HepG2 (cell line): ENCODE measurements around the gene ZFYVE26. TPM values are rescaled to one million over a fixed set of nuclear protein-coding genes. Genes with fewer than 3 reads are reported as not detected.

Source experiments
- ATAC-seq: fragments of 200-7000 bp; cut with Tn5 transposase; 3 replicates; pipeline ENCODE4 v1.9.1; 2020; ENCODE audit warnings: mild to moderate bottlenecking, moderate library complexity
- BruUV-seq: library from RNA; stranded (reverse); fragments of 400-500 nt; replicated peaks from 2 replicates; lab custom pipeline; 2021; lab: Mats Ljungman, UMichigan
- CTCF ChIA-PET: fragments of 300-600 bp; formaldehyde crosslinking; extraction: SDS; loops from one replicate; lab custom pipeline; 2021; ENCODE audit warnings: low total read pairs, inconsistent platforms, low intra/inter-chr PET ratio; lab: Yijun Ruan, JAX
- POLR2A ChIA-PET: fragments of 350-600 bp; sonication (Branson Sonifier 250); formaldehyde crosslinking; loops from one replicate; lab custom pipeline; 2020; ENCODE audit warnings: antibody characterized with exemption, inconsistent platforms; lab: Yijun Ruan, JAX
- DNase-seq: peaks from one replicate; pipeline ENCODE4 v3.0.0-alpha.2; 2015; ENCODE audit warnings: low spot score
- FAIRE-seq: peaks from 3 replicates; lab custom pipeline; 2011; peaks lifted over from hg19 to GRCh38; lab: Jason Lieb, UNC
- H2AFZ ChIP-seq: one replicate; pipeline ENCODE4 v1.6.1; 2011; ENCODE audit warnings: low read length, inconsistent platforms
- H3K27ac ChIP-seq: fragments of 300-600 bp; 3 replicates; pipeline ENCODE4 v1.8.0; 2011; ENCODE audit warnings: mixed run types, mild to moderate bottlenecking, mixed read lengths, low read length, inconsistent platforms; ENCODE audit not compliant: insufficient read depth; ENCODE audit errors: extremely low read length
- H3K27me3 ChIP-seq, 2 experiments: fragments of 200-600 bp in 1 of 2; 2 replicates in 1 of 2; 3 replicates in 1 of 2; pipeline versions ENCODE4 v1.6.0 to v1.8.0; 2011; ENCODE audit warnings: low read length in 2 of 2, mild to moderate bottlenecking in 2 of 2, moderate library complexity in 2 of 2, inconsistent platforms in 1 of 2; ENCODE audit not compliant: insufficient read depth in 2 of 2, control insufficient read depth in 1 of 2
- H3K36me3 ChIP-seq, 2 experiments: fragments of 200-600 bp in 1 of 2; replicated peaks in 1 of 2; 2 replicates in 1 of 2; 3 replicates in 1 of 2; pipeline versions ENCODE4 v1.5.1 to v1.8.0; 2011; ENCODE audit warnings: low read length in 2 of 2, inconsistent platforms in 1 of 2; ENCODE audit not compliant: insufficient read depth in 2 of 2, control insufficient read depth in 1 of 2
- H3K4me1 ChIP-seq: 2 replicates; pipeline ENCODE4 v1.5.1; 2012; ENCODE audit warnings: low read length, inconsistent platforms; ENCODE audit not compliant: insufficient read depth
- H3K4me2 ChIP-seq: 2 replicates; pipeline ENCODE4 v1.6.0; 2011; ENCODE audit warnings: low read depth, low read length, inconsistent platforms
- H3K4me3 ChIP-seq, 3 experiments: fragments of 200-600 bp in 1 of 3; sonication (generic), shearing (Covaris generic) in 1 of 3; replicated peaks in 1 of 3; 2 replicates each; pipeline ENCODE4 v1.5.1; 2011 to 2016; ENCODE audit warnings: low read length in 3 of 3, inconsistent platforms in 2 of 3, low read depth in 2 of 3, mild to moderate bottlenecking in 2 of 3, control low read depth in 1 of 3, mixed read lengths in 1 of 3; ENCODE audit not compliant: insufficient read depth in 1 of 3
- H3K79me2 ChIP-seq: one replicate; pipeline ENCODE4 v1.6.1; 2011; ENCODE audit warnings: low read length, inconsistent platforms; ENCODE audit not compliant: insufficient read depth
- H3K9ac ChIP-seq: 2 replicates; pipeline ENCODE4 v1.6.0; 2011; ENCODE audit warnings: mild to moderate bottlenecking, low read depth, low read length, inconsistent platforms; ENCODE audit not compliant: insufficient read depth
- H3K9me3 ChIP-seq: 2 replicates; pipeline ENCODE4 v1.5.1; 2012; ENCODE audit warnings: mild to moderate bottlenecking, low read length
- H4K20me1 ChIP-seq: 2 replicates; pipeline ENCODE4 v1.6.0; 2011; ENCODE audit warnings: inconsistent platforms, mild to moderate bottlenecking, low read length, moderate library complexity; ENCODE audit not compliant: insufficient read depth
- ARNT2 ChIP-seq: sonication (generic); formaldehyde crosslinking; IDR thresholded peaks from 2 replicates; pipeline ENCODE4 v1.8.0; 2022; ENCODE audit warnings: mild to moderate bottlenecking, low read depth, missing genetic modification reagents, moderate library complexity
- FOSL1 ChIP-seq: sonication (generic); formaldehyde crosslinking; IDR thresholded peaks from 2 replicates; pipeline ENCODE4 v1.9.0; 2021; ENCODE audit warnings: missing genetic modification reagents, borderline replicate concordance
- GABPA ChIP-seq, 2 experiments: IDR thresholded peaks; 2 replicates each; pipeline ENCODE4 v1.6.1; 2011 to 2016; ENCODE audit warnings: low read depth in 2 of 2, low read length in 1 of 2, missing biosample characterization in 1 of 2, missing genetic modification characterization in 1 of 2
- KAT2B ChIP-seq: fragments of 150-350 bp; IDR thresholded peaks from 2 replicates; pipeline ENCODE4 v1.6.1; 2014; ENCODE audit warnings: low read depth, low read length, borderline replicate concordance
- NONO ChIP-seq, 2 experiments: fragments of 450-650 bp in 1 of 2; sonication (generic) in 1 of 2; formaldehyde crosslinking in 1 of 2; IDR thresholded peaks in 1 of 2; conservative IDR thresholded peaks in 1 of 2; 2 replicates each; pipeline versions ENCODE4 v1.6.1 to v1.8.0; 2017 to 2022; ENCODE audit warnings: mild to moderate bottlenecking in 1 of 2, missing genetic modification reagents in 1 of 2, moderate library complexity in 1 of 2
- SPEN ChIP-seq: sonication (generic); formaldehyde crosslinking; IDR thresholded peaks from 2 replicates; pipeline ENCODE4 v1.5.1; 2020; ENCODE audit warnings: low read depth, mild to moderate bottlenecking, missing genetic modification reagents
- ZBTB7B ChIP-seq: sonication (generic); formaldehyde crosslinking; IDR thresholded peaks from 2 replicates; pipeline ENCODE4 v1.4.0; 2020; ENCODE audit warnings: missing genetic modification reagents
- ZEB1 ChIP-seq: IDR thresholded peaks from 2 replicates; pipeline ENCODE4 v1.6.1; 2012; ENCODE audit warnings: mild to moderate bottlenecking, low read depth, inconsistent platforms; ENCODE audit not compliant: insufficient replicate concordance
- ZFAT ChIP-seq: sonication (generic); formaldehyde crosslinking; conservative IDR thresholded peaks from 2 replicates; pipeline ENCODE4 v1.8.1; 2023; ENCODE audit warnings: missing genetic modification reagents, inconsistent platforms
- ZFP36 ChIP-seq: fragments of 150-350 bp; IDR thresholded peaks from 2 replicates; pipeline ENCODE4 v1.6.1; 2018; ENCODE audit warnings: borderline replicate concordance, low read length, low read depth; ENCODE audit not compliant: partially characterized antibody
- ZSCAN25 ChIP-seq: sonication (generic); formaldehyde crosslinking; IDR thresholded peaks from 2 replicates; pipeline ENCODE4 v1.8.0; 2022; ENCODE audit warnings: mild to moderate bottlenecking, missing genetic modification reagents
- ZSCAN9 ChIP-seq: IDR thresholded peaks from 2 replicates; pipeline ENCODE4 v1.6.1; 2016; ENCODE audit warnings: borderline replicate concordance
- WGBS: methylation state at CpG from one replicate; pipeline ENCODE4 v1.1.6; 2017; ENCODE audit warnings: low lambda C conversion rate; 5-methylcytosine and 5-hydroxymethylcytosine counted together
- in situ Hi-C: cut with HindIII; loops from 2 replicates; pipeline ENCODE4 v1.10.0; 2017; ENCODE audit warnings: low pct_unique_long_range_greater_than_20kb; ENCODE audit not compliant: extremely low pct_ligation_motif_present
- intact Hi-C: fragments of 100-400 bp; cut with micrococcal nuclease; formaldehyde crosslinking; loops from one replicate; pipeline ENCODE4 v1.10.0; 2022; ENCODE audit not compliant: unreplicated experiment
- polyA plus RNA-seq, 8 experiments: library from polyadenylated mRNA; depleted of rRNA in 3 of 8; stranded (reverse) in 7 of 8; unstranded in 1 of 8; fragments of >200 nt; fragmentation: Illumina TruSeq in 4 of 8; extraction: Trizol in 4 of 8; gene quantifications; 2 replicates each; pipeline versions ENCODE4 v1.2.1 to v1.2.3, GENCODE V29; 2011 to 2016; ENCODE audit warnings: low read depth in 4 of 8, missing spikeins in 1 of 8, mixed read lengths in 1 of 8; ENCODE audit not compliant: insufficient read depth in 1 of 8
- total RNA-seq, 5 experiments: library from RNA; depleted of rRNA; stranded (reverse); fragments of >200 nt; fragmentation: Illumina TruSeq; extraction: Trizol; gene quantifications; 2 replicates each; pipeline ENCODE4 v1.2.3, GENCODE V29; 2016; ENCODE audit warnings: low read depth in 1 of 5
- TF ChIP-seq, protein P1 (sequence below): sonication (generic); formaldehyde crosslinking; IDR thresholded peaks from 2 replicates; pipeline ENCODE4 v1.5.1; 2020; ENCODE audit warnings: missing genetic modification reagents, mild to moderate bottlenecking, borderline replicate concordance
- TF ChIP-seq, protein P2 (sequence below): sonication (generic); formaldehyde crosslinking; IDR thresholded peaks from 2 replicates; pipeline ENCODE4 v1.8.0; 2022; ENCODE audit warnings: mild to moderate bottlenecking, missing genetic modification reagents
- TF ChIP-seq, protein P3 (sequence below): sonication (generic); formaldehyde crosslinking; IDR thresholded peaks from 2 replicates; pipeline ENCODE4 v1.5.1; 2020; ENCODE audit warnings: mild to moderate bottlenecking, missing genetic modification reagents

ZFYVE26 gene
- total and polyA plus RNA-seq, 2 of the 13 experiments (the other 11 are each of a cell fraction or from before 2014, with no cell fraction given): 13.6 to 16.4 TPM

DNA sequence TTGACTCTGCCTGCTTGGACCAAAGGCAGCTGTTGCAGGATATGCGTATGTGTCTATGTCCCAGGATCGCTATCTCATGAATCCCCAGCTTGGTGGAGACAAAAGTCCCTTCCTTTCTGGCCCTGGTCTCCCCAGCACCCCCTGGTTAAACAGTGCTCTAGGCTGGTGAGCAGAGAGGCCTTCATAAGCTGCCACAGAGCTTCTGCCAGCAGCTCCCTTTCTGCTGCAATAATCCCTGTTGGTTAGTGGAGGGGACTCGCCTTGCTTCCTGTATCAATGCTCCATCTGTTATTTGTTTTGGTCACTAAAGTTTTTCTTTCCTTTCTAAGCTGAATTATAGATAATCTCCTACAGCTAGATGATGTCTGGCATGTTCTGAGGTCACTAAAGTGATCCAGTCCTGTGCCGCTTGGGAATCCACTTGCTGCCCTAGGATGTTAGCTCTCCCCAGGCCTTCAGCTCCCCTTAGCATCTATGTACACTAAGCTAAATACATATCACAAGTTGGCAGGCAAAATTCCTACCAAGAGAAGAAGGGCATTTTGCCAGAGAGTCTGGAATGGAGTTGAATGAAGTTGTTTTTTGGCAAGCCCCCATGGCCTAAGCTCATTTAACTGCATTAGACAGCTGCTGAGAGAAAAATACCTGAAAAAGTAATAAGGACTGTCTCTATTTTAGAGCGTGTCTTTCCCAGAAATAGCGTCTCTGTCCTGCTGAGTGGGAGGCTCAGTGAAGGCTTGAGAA lies 66.9 kb downstream of the ZFYVE26 start:
- no peak overlapping the region for H3K9ac ChIP-seq
- CTCF ChIA-PET: no interaction called here
- TF ChIP-seq, protein P1, sequence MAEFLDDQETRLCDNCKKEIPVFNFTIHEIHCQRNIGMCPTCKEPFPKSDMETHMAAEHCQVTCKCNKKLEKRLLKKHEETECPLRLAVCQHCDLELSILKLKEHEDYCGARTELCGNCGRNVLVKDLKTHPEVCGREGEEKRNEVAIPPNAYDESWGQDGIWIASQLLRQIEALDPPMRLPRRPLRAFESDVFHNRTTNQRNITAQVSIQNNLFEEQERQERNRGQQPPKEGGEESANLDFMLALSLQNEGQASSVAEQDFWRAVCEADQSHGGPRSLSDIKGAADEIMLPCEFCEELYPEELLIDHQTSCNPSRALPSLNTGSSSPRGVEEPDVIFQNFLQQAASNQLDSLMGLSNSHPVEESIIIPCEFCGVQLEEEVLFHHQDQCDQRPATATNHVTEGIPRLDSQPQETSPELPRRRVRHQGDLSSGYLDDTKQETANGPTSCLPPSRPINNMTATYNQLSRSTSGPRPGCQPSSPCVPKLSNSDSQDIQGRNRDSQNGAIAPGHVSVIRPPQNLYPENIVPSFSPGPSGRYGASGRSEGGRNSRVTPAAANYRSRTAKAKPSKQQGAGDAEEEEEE (CRISPR knock-in tag): no peak
- no peak for TF ChIP-seq FOSL1 (CRISPR knock-in tag)
- no peak for TF ChIP-seq ZFAT (CRISPR knock-in tag)
- TF ChIP-seq ZFP36: no peak
- no peak for TF ChIP-seq ARNT2 (CRISPR knock-in tag)
- TF ChIP-seq GABPA (IDR thresholded peaks at IDR 0.05; ENCODE audit: low read depth, low read length): no peak
- no peak for TF ChIP-seq GABPA (CRISPR knock-in tag; IDR thresholded peaks at IDR 0.05; ENCODE audit: low read depth)
- TF ChIP-seq SPEN (CRISPR knock-in tag): no peak
- TF ChIP-seq, protein P2, sequence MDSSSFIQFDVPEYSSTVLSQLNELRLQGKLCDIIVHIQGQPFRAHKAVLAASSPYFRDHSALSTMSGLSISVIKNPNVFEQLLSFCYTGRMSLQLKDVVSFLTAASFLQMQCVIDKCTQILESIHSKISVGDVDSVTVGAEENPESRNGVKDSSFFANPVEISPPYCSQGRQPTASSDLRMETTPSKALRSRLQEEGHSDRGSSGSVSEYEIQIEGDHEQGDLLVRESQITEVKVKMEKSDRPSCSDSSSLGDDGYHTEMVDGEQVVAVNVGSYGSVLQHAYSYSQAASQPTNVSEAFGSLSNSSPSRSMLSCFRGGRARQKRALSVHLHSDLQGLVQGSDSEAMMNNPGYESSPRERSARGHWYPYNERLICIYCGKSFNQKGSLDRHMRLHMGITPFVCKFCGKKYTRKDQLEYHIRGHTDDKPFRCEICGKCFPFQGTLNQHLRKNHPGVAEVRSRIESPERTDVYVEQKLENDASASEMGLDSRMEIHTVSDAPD: no peak
- no peak for TF ChIP-seq KAT2B
- no peak for TF ChIP-seq ZSCAN25 (CRISPR knock-in tag)
- TF ChIP-seq ZSCAN9: no peak
- no peak for TF ChIP-seq ZBTB7B (CRISPR knock-in tag)
- TF ChIP-seq NONO (IDR thresholded peaks at IDR 0.05): no peak
- no peak for TF ChIP-seq NONO (CRISPR knock-in tag; conservative IDR thresholded peaks at IDR 0.05)
- TF ChIP-seq, protein P3, sequence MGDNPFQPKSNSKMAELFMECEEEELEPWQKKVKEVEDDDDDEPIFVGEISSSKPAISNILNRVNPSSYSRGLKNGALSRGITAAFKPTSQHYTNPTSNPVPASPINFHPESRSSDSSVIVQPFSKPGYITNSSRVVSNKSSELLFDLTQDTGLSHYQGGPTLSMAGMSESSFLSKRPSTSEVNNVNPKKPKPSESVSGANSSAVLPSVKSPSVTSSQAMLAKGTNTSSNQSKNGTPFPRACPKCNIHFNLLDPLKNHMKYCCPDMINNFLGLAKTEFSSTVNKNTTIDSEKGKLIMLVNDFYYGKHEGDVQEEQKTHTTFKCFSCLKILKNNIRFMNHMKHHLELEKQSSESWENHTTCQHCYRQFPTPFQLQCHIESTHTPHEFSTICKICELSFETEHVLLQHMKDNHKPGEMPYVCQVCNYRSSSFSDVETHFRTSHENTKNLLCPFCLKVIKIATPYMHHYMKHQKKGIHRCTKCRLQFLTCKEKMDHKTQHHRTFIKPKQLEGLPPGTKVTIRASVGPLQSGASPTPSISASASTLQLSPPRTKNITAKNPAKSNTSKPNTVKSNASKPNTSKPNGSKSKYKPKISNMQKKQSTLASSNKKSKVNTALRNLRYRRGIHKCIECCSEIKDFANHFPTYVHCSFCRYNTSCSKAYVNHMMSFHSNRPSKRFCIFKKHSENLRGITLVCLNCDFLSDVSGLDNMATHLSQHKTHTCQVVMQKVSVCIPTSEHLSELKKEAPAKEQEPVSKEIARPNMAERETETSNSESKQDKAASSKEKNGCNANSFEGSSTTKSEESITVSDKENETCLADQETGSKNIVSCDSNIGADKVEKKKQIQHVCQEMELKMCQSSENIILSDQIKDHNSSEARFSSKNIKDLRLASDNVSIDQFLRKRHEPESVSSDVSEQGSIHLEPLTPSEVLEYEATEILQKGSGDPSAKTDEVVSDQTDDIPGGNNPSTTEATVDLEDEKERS (CRISPR knock-in tag): no peak
- TF ChIP-seq ZEB1: no peak
- DNase-seq (no peak), ATAC-seq (no peak), FAIRE-seq (no peak)
- no peaks in the 10 kb centered on the region for H4K20me1 ChIP-seq
- H3K4me1 ChIP-seq: no peaks in the 10 kb centered on the region
- H2AFZ ChIP-seq: no peak overlapping the region
- H3K9me3 ChIP-seq: no peaks in the 10 kb centered on the region
- in situ Hi-C loops: no loop called here
- H3K79me2 ChIP-seq: no peaks in the 10 kb centered on the region
- intact Hi-C loops: no loop called here
- H3K4me2 ChIP-seq: no peak overlapping the region
- H3K36me3 ChIP-seq: peaks cover 23 to 54% of the 10 kb centered on the region in 2 experiments; a peak in 4 of 5 replicates
- H3K27ac ChIP-seq: no peak overlapping the region
- 97% methylated on average over 6 of the region's 6 CpGs for WGBS
- no TSS peak for BruUV-seq
- H3K27me3 ChIP-seq: no peaks in the 10 kb centered on the region
- no peak overlapping the region for H3K4me3 ChIP-seq
- POLR2A ChIA-PET: no interaction called here
